DMS79 treated with DMSO at 0.1 percent for 48 hours (cell line): ENCODE measurements around the gene PRG3.
"Not testable (repeated sequence)": the region's sequence is repeated elsewhere in the genome, so short reads cannot be mapped to it uniquely, and the experiment has no call there.

Experiments
- DNase-seq: peaks from one replicate; lab custom pipeline; 2025; lab: John Stamatoyannopoulos, UW

PRG3 gene

DNA sequence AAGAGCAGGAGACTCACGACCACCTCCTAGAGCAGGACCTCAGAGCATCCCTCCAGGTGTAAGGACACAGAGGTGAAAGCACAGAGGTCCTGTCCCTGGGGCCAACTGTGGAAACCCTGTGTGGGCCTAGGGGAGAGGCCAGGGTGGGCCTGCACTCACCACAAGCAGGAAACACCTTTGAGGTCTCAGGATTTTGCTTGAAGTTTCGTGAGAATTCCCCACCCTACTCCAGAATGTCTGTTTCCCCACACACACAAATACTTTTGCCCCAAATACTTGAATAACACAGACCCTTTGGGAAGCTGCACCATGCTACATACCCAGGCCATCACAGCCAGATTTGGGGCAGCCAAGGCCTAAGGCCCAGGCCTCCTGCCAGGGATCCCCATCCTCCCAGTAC is 27.8 kb upstream of the PRG3 start:
- DNase-seq, result no peak

DNA sequence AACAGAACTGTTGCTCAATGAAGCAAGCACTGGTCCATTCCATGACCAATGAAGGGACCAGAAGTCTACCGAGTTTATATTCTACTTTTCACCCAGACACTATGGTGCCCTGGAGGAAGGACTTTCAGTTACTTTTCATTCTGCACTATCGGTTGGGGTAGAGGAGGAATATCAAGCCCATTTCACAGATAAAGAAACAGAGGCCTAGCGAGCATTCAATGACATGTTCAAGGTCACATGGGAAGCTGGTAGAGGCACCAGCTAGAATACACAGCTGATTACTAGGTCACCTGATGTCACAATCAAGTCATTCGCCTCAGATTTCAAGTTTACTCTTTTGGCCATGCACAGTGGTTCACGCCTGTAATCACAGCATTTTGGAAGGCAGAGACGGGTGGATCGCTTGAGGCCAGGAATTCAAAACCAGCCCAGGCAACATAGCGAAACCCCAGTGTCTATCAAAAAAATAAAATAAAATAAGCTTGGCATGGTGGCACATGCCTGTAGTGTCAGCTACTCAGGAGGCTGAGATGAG is 27.1 kb upstream of the PRG3 start:
- DNase-seq, result no peak

DNA sequence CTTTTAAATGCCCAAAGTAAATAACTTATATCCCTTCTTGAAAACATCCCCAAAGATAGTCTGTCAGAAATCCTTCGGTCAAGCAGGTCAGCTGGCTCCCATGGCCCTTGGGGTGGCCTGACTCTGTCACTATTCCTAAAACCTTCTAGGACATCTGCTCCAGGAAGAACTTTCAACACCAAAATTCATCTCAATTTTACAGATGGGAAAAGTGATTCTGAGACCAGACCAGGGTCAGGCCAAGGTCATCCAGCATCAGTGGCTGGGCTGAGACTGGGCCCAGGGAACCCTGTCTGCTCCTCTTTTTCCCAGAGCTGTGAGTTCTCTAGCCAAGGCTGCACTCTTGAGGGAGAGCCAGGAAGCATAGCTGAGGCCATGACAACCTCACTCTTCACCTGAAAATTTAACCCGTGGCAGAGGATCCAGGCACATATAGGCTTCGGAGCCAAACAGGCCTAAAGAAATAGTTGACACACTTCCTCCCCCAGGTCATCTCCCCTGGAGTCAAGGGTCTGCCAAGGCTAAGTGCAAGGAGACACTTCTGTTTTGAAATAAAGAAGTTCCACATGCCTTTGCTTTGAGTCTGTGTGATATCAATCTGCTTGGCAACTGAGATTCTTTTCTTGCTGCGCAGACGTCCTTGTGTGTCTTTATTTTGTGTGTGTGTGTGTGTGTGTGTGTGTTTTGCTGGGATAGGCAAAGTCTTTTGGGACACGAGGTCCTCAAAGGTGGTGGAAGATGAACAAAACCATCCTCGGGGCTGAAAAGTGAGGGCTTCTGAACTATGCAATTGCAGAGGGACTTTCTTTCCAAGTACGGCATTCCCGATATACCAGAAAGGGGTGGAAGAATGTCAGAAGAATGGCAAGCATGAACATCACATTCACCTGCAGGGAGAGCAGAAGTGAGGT is 26.3 kb upstream of the PRG3 start:
- no peak for DNase-seq

- no peak for DNase-seq
These were observed 25.5 kb upstream of the PRG3 start for GRCh38 chr11:57406337-57406904.

GRCh38 chr11:57405271-57405860 is 24.4 kb upstream of the PRG3 start:
- DNase-seq, result no peak

DNA sequence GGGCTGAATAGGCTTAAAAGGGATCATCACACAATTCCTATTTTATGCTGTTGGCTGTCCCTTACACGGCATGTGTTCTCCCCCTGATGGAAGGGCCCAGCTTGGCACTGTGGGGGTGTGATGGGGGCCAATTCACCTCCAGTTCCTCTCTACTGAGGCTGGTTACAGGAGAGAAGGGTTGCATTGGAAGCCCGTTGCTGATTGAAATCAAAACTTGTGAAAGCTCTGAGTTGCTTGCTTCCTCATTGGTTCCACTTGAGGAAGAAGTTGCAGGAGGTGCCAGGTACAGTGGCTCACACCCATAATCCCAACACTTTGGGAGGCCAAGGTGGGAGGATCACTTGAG is 22.8 kb upstream of the PRG3 start:
- DNase-seq, result no peak

DNA sequence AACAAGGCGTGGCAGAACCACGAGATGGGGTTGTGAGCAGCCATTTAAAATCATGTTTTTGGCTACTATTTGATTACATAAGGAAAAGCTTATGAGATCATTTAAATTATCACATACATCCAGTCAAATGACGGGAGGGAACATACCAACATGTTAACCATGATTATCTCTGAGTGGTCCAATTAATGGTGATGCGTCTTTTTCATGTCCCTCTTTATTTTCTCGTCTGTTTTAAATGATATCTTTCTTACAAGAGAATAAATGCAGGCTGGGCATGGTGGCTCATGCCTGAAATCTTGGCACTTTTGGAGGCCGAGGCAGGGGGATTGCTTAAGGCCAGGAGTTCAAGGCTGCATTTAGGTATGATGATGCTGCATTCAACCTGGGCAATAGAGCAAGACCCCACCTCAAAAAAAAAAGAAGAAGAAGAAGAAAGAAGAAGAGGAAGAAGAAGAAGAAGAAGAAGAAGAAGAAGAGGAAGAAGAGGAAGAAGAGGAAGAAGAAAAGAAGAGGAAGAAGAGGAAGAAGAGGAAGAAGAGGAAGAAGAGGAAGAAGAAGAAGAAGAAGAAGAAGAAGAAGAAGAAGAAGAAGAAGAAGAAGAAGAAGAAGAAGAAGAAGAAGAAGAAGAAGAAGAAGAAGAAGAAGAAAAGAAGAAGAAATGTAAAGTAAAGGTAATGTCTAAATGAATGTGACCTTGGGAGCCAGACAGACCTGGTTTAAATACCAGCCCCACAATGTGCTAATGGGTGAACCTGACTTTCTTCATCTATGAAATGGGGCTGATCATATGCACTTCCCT is 22.3 kb upstream of the PRG3 start:
- DNase-seq, result not testable (repeated sequence)

DNA sequence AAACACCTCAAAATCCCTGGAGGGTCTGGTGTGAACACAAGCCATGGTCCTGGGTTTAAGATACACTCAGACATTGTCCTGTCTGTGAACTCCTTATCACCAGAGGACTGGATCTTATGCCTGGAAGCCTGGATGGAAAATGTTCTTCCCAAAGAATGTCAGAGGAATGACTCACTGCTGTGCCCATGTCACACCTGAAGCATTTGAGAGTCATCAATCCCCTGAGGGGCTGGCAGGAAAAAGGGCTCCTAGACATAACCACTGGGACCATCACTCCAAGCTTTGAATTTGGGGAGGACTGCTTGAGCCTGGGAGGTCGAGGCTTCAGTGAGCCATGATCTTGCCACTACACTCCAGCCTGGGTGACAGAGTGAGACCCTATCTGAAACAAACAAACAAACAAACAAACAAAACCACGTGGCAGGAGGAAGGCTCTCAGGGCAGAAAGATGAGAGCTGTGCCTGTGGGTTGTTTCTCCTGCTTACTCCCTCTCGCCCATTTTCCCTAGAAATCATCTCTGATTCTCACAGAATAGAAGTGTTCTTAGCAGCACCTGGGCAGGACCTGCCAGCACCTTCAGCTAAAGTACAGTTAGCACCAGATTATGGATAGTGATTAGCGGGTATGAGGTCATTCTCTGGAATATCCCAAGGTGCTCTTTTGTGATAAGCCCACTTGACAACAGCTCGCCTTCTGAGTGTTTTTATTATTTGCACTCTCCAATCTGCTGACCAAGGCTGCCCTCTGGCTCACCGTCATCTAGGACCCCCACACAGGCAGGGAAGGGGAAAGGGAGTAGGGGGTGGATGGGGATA is 21.4 kb upstream of the PRG3 start:
- peak; percentile 21 for DNase-seq

GRCh38 chr11:57399972-57400578 is 19.1 kb upstream of the PRG3 start:
- DNase-seq, result no peak

DNA sequence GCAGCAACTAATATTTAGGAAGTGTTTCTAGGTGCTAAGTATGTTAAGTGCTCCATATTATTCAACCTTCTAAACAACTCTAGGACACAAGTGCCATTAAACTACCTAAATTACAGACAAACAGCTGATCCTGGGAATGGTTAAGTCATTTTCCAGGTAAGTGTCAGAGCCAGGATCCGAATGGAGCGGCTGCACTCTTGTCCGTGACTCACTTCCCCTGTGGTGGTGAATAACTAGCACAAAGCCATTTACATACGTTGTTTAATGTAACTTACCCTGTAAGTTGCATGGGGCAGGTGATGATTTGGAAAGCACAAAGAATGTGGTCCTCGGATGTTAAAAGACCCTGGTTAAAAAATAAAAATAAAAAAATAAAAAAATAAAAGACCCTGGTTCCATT is 18.3 kb upstream of the PRG3 start:
- no peak for DNase-seq

DNA sequence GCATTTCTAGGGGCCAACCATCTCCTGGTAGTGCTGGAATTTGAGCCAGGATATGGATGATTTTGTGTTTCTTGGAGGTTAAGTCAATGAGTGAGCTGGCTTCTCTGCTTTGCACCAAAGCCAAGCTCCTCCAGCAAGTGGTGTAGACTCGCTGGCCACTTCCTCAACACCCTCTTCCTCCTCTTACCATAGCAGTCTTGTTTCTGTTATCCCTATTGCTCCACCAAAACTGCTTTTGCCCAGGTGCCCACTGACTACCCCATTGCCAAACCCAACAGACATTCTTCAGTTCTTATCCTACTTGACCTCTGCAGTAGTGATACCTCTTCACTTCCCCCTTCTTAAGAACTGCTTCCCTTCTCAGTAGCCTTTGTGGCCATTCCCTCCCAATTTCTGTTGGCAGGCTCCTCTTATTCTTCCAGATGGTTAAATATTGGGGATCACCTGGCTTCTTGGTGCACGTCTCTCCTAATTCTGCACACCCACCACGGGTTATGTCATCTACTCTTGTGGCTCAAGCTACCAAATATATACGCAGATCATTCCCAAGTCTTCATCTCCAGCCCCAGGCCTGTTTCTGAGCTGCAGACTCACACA is 16.5 kb upstream of the PRG3 start:
- DNase-seq, result no peak

DNA sequence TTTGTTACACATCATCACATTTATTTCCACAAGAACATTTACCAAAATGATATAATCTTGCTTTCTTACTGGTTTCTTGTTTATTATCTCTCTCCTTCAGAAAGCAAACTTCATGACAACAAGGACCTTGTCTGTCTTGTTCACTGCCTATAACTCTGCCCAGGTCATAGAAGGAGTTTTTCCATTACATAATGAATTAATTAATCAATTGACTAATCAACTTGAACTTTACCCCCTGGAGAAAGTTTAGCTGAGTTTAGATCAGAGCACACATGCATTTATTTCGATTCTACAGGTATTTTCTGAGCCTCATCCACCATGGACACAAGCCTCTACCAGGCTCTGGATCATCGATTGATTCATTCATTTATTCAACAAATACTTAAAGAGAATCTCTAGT is 15.8 kb upstream of the PRG3 start:
- no peak for DNase-seq

DNA sequence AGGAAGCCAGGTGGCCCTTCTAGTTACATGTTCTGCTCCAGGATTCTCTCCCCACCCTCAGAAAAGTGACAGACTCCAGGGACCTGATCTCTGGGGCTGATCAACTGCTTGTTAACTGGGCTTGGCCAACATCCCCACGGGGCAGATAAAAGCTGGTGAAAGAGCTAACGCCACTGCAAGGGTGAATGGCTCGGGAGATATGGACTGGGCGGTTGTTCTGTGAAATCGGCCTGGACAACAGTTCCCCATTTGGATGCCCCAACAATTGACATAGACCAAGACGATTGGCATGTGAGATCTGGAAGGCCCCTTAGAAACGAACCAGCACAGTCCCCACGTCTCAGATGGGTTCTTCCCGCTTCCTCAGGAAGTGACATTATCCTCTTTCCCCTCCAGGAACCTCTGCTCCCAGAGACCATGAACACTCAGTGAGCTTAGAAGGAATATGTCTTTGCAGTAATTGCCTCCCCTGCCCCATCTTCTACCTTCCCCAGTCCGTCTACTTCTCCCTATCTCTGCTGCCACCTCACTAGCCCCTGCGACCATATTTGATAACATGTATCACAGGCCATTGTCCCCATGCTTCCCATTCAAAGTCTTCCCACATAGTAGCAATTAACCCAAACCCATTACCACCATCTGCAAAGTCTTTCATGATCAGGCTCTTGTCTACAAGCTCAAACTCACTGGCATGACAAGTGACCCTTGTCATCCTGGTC is 15.1 kb upstream of the PRG3 start:
- no peak for DNase-seq

- DNase-seq, result no peak
These were observed 13.4 kb upstream of the PRG3 start for GRCh38 chr11:57394203-57394965.

DNA sequence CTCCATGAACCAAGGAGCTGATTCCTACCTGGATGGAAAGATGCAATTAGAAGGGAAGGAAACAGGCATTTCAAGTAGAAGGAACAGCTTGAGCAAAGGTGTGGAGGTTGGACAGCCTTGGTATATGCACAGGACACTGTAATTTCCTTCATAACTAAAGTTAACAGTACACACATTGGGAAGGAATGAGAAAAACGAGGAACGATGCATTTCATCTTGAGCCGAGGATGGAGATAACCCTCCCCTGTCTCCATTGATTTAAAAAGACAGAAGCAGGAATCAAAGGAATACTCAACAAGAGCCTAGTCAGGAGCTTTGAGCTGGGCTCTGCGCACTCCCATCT is 11.8 kb upstream of the PRG3 start:
- no peak for DNase-seq

GRCh38 chr11:57392066-57392762 is 11.3 kb upstream of the PRG3 start:
- no peak for DNase-seq

GRCh38 chr11:57391539-57391938 is 10.6 kb upstream of the PRG3 start:
- no peak for DNase-seq

DNA sequence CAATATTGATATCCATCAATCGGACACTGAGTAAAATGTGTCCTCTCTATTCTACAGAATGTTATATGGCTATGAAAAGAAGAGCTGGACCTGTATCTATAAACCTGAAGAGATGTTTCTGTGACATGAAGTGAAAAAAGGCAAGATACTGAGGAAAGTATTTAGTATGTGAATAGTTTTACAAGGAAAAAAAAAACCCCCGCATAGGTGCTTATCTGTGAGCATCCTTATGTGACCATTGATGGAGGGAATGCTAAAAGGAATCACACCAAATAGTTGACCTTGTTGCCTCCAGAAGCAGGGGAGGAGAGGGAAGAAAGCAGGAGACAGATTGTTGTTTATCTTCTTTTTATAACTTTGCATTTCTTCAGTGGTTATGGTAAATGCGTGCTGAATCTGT is 10.2 kb upstream of the PRG3 start:
- DNase-seq, result no peak

DNA sequence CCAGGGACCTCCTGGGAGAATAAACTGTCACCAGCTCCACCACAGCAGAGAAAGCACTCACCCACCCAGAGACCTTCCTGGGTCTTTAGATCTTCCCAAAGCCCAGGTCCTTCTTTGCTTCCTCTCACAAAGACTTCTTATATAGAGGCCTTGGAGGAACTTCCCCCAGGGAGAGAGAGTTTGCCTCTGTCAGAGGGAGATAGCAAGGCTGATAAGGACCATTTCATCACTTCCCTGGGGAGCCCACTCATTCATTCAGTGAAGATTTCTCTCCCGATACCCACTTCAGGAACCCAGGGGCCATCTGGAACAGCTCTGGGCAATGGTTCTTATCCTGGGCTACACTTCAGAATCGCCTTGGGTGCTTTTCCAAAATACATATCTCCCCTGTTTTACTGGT is 9.6 kb upstream of the PRG3 start, which contains the start of gene PRG2:
PRG2 (minus strand) TSS at position 116 of the 400 bp plus-strand sequence. CDS start 706 bp downstream, outside the sequence.
- no peak for DNase-seq
